SK-N-SH (cell line): ENCODE results near the gene CACNA1H.

Source experiments
- FOXJ3 ChIP-seq: sonication (generic); formaldehyde crosslinking; IDR thresholded peaks from 2 replicates; pipeline ENCODE4 v1.5.1; 2020; ENCODE audit warnings: mild to moderate bottlenecking, missing genetic modification reagents
- FOXM1 ChIP-seq: IDR thresholded peaks from 2 replicates; pipeline ENCODE4 v1.4.0; 2012; ENCODE audit warnings: low read depth, mild to moderate bottlenecking
- JUND ChIP-seq: IDR thresholded peaks from 2 replicates; pipeline ENCODE4 v1.4.0; 2012
- POLR2AphosphoS5 ChIP-seq: IDR thresholded peaks from 2 replicates; pipeline ENCODE4 v1.6.1; 2012; ENCODE audit warnings: low read depth, low read length
- RAD21 ChIP-seq: IDR thresholded peaks from 2 replicates; pipeline ENCODE4 v1.6.1; 2012; ENCODE audit warnings: mild to moderate bottlenecking, low read length
- RCOR1 ChIP-seq: fragments of 150-350 bp; IDR thresholded peaks from 2 replicates; pipeline ENCODE4 v1.6.1; 2017; ENCODE audit warnings: antibody characterized with exemption, low read length
- YY1 ChIP-seq: IDR thresholded peaks from 2 replicates; pipeline ENCODE4 v1.4.0; 2012; ENCODE audit warnings: low read depth, mild to moderate bottlenecking
- TF ChIP-seq, protein P1 (sequence below): fragments of 200-600 bp; sonication (generic); IDR thresholded peaks from 2 replicates; pipeline ENCODE4 v1.6.1; 2017; ENCODE audit warnings: antibody characterized with exemption, mild to moderate bottlenecking, moderate library complexity
- TF ChIP-seq, protein P2 (sequence below): IDR thresholded peaks from 2 replicates; pipeline ENCODE4 v1.6.1; 2012; ENCODE audit warnings: mild to moderate bottlenecking, low read depth, low read length, moderate library complexity

DNA sequence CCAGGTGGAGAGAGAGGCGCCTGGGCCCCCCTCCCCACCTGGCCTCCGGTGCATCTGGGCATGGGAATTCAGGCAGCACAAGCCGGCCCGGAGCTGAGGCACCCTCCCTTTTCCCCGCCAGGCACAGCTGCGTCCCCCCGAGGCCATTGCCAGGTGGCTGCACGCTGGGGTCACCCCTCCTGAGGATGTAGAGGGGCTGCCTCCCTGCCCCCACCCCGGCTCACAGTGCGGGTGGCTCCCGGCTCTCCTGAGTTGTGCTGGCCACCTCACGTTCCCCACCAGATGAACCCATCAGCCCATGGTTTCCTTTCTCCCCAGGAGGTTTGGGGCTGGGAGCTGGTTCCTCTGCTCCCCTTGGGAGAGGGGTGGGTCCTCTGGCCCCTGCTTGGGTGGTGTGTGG lies 12.6 kb downstream of the CACNA1H start:
- no peak for TF ChIP-seq POLR2AphosphoS5
- TF ChIP-seq FOXJ3 (CRISPR knock-in tag) = no peak
- TF ChIP-seq JUND = no peak
- TF ChIP-seq, protein P1, sequence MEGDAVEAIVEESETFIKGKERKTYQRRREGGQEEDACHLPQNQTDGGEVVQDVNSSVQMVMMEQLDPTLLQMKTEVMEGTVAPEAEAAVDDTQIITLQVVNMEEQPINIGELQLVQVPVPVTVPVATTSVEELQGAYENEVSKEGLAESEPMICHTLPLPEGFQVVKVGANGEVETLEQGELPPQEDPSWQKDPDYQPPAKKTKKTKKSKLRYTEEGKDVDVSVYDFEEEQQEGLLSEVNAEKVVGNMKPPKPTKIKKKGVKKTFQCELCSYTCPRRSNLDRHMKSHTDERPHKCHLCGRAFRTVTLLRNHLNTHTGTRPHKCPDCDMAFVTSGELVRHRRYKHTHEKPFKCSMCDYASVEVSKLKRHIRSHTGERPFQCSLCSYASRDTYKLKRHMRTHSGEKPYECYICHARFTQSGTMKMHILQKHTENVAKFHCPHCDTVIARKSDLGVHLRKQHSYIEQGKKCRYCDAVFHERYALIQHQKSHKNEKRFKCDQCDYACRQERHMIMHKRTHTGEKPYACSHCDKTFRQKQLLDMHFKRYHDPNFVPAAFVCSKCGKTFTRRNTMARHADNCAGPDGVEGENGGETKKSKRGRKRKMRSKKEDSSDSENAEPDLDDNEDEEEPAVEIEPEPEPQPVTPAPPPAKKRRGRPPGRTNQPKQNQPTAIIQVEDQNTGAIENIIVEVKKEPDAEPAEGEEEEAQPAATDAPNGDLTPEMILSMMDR = no peak
- TF ChIP-seq, protein P2, sequence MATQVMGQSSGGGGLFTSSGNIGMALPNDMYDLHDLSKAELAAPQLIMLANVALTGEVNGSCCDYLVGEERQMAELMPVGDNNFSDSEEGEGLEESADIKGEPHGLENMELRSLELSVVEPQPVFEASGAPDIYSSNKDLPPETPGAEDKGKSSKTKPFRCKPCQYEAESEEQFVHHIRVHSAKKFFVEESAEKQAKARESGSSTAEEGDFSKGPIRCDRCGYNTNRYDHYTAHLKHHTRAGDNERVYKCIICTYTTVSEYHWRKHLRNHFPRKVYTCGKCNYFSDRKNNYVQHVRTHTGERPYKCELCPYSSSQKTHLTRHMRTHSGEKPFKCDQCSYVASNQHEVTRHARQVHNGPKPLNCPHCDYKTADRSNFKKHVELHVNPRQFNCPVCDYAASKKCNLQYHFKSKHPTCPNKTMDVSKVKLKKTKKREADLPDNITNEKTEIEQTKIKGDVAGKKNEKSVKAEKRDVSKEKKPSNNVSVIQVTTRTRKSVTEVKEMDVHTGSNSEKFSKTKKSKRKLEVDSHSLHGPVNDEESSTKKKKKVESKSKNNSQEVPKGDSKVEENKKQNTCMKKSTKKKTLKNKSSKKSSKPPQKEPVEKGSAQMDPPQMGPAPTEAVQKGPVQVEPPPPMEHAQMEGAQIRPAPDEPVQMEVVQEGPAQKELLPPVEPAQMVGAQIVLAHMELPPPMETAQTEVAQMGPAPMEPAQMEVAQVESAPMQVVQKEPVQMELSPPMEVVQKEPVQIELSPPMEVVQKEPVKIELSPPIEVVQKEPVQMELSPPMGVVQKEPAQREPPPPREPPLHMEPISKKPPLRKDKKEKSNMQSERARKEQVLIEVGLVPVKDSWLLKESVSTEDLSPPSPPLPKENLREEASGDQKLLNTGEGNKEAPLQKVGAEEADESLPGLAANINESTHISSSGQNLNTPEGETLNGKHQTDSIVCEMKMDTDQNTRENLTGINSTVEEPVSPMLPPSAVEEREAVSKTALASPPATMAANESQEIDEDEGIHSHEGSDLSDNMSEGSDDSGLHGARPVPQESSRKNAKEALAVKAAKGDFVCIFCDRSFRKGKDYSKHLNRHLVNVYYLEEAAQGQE = no peak
- no peak for TF ChIP-seq FOXM1
- no peak for TF ChIP-seq RAD21
- TF ChIP-seq RCOR1 = no peak
- TF ChIP-seq YY1 = no peak
